Measurements from ENCODE around the gene ATAD3A.
"Not testable (repeated sequence)": the region's sequence is repeated elsewhere in the genome, so short reads cannot be mapped to it uniquely, and the experiment has no call there.

The ATAD3A gene

GRCh38 chr1:1556505-1556904 is 44.5 kb downstream of the ATAD3A start:
- DNase-seq (ENCODE audit: low spot score) = no peak
- TF ChIP-seq, protein P1, sequence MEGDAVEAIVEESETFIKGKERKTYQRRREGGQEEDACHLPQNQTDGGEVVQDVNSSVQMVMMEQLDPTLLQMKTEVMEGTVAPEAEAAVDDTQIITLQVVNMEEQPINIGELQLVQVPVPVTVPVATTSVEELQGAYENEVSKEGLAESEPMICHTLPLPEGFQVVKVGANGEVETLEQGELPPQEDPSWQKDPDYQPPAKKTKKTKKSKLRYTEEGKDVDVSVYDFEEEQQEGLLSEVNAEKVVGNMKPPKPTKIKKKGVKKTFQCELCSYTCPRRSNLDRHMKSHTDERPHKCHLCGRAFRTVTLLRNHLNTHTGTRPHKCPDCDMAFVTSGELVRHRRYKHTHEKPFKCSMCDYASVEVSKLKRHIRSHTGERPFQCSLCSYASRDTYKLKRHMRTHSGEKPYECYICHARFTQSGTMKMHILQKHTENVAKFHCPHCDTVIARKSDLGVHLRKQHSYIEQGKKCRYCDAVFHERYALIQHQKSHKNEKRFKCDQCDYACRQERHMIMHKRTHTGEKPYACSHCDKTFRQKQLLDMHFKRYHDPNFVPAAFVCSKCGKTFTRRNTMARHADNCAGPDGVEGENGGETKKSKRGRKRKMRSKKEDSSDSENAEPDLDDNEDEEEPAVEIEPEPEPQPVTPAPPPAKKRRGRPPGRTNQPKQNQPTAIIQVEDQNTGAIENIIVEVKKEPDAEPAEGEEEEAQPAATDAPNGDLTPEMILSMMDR (IDR thresholded peaks at IDR 0.05; ENCODE audit: extremely low read depth, missing control alignments) = no peak

DNA sequence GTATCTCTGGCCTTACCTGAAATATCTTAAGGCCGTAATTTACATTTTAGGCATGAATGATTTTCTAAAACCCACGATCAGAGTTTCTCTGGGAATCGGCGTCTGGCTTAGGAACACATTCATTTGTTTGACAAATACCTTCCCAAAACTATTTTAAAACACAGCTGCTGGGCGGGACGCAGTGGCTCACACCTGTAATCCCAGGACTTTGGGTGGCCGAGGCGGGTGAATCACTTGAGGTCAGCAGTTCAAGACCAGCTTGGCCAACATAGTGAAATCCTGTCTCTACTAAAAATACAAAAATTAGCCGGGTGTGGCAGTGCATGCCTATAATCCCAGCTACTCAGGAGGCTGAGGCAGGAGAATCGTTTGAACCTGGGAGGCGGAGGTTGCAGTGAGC is 45.0 kb downstream of the ATAD3A start:
- not testable (repeated sequence) for DNase-seq (ENCODE audit: low spot score)

DNA sequence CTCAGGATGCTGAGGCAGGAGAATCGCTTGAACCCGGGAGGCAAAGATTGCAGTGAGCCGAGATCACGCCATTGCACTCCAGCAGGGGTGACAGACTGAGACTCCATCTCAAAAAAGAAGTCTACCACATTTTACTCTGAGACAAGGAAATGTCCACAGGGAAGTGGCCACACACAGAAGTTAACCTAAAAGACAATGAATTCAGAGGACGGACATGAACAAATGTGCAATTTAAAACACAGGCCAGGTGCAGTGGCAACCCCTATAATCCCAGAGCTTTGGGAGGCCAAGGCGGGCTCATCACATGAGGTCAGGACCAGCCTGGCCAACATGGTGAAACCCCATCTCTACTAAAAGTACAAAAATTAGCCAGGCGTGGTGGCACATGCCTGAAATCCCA is 45.7 kb downstream of the ATAD3A start:
- not testable (repeated sequence) for DNase-seq (ENCODE audit: low spot score)

DNA sequence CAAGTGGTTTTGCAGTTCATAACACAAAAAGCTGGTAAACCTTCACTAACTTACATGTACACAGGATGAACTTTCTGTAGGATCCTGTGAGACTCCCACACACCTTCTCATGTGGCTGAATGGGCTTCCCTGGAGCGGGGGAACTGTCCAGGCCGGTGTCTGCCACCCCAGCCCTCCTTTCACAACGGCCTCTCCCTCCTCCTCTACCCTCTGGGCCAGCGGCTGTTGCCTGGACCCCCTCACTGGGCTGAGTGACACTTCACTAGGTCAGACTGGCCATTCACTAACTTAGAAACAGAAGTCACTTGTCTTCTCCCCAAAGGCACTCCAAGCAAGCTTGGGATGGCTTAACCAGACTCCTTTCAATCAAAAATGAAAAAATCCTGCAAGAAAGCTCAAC is 46.6 kb downstream of the ATAD3A start:
- TF ChIP-seq, protein P1 (IDR thresholded peaks at IDR 0.05; ENCODE audit: extremely low read depth, missing control alignments) = no peak
- DNase-seq (ENCODE audit: low spot score) = no peak

DNA sequence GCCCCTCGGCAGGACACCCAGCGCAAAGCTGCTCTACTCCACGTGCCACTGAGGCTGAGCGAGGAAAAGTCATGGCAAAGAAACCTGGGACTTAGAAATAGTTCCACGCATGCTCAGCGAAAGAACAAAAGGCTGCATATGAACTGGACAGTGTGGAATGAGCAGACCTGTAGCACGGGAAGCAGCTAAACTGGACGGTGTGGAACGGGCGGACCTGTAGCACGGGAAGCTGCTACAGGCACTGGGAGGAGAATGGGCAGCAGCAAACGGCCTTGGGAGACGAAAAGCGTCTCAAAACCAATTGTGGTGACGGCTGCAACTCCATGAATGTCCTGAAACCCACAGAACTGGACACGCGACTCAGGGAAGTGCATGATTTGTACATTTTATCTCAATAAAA is 47.1 kb downstream of the ATAD3A start:
- DNase-seq (ENCODE audit: low spot score) = no peak

DNA sequence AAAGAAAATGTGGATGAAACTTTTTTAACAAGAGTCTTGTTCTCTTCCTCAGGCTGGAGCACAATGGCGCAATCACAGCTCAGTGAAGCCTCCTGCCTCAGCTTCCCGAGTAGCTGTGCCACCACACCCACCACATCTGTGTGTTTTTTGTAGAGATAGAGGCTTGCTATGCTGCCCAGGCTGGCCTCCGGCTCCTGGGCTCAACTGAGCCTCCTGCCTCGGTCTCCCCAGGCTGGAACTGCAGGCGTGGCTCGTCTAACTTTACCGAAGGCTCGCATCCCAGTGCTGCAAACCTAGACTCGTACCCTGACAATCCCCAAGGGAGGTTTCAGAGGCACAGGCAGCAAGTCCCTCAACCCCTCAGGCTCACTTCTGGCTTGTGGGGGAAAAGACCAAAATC is 48.2 kb downstream of the ATAD3A start:
- DNase-seq (ENCODE audit: low spot score) = no peak
- TF ChIP-seq, protein P1 (IDR thresholded peaks at IDR 0.05; ENCODE audit: extremely low read depth, missing control alignments) = no peak

More for the DNA sequence above, 47.1 kb downstream of the ATAD3A start:
- TF ChIP-seq, protein P1 (IDR thresholded peaks at IDR 0.05; ENCODE audit: extremely low read depth, missing control alignments) = no peak

DNA sequence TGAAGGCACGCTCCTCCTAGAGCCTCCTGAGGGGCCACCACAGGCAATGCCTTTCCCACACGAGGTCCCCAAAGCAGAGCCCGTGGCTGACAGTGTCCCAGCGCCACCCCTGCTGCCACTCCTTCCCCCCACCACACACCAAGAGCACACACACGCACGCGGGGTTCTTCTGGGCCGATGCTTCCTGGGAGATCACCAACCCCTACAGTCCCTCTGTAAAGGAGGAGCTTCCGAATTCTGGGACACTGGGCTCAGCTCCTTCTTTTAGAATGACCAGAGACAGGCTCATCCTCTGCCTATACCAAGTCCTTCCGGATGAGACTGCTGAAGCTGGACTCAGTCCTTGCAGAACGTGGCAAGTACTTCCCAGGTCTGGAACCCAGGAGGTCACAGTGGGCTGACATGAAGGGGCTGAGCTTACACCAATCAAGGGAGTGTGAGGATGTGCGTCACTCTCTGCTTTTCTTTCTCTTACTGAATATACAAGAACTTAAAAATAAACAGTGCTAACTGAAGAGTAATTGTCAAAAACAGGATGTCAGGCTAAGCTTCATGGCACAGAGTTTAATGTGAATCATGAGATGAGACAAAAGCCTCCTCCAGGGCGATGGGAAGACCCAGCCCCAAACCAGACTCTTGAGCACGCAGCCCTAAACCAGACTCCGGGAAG is 50.0 kb downstream of the ATAD3A start:
- TF ChIP-seq, protein P1 (IDR thresholded peaks at IDR 0.05; ENCODE audit: extremely low read depth, missing control alignments) = no peak
- DNase-seq (ENCODE audit: low spot score) = no peak

DNA sequence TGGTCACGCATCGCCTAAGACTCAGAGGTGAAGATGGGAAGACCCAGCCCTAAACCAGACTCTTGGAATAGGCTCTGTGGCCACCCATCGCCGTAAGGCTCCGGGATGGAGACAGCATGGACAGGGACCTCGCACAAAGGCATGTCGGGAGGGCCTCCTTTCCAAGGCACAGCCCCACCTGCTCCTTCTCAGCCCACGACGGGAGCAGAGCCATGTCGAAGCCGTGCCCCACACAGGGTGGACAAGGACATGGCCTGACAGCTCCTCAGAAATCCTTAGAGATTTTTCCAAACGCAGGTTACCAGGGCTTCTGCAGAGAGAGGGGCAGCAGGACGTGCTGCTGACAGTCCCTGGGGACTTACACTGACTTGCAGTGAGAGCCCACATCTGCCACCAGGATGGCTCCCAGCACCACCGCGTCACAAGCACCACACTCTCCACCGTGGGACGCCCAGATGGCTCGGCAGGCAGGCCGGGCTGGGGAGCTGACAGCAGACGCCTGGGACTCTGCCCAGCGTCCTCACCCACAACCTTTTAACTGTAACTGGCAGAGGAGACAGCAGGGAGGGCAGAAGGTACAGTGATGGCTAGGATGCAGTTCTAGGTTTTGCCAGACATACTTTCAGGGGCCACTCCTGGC is 50.7 kb downstream of the ATAD3A start:
- no peak for DNase-seq (ENCODE audit: low spot score)
- TF ChIP-seq, protein P1 (IDR thresholded peaks at IDR 0.05; ENCODE audit: extremely low read depth, missing control alignments) = no peak

Measured in GM20000 (cell line).